Occipital lobe (tissue), 2 donors: ENCODE results near the gene CFI. TPM values are rescaled to one million over a fixed set of nuclear protein-coding genes. Genes with fewer than 3 reads are reported as not detected.
"Not testable (repeated sequence)": the region's sequence is repeated elsewhere in the genome, so short reads cannot be mapped to it uniquely, and the experiment has no call there.

Experiments used
- DNase-seq: peaks from one replicate; lab custom pipeline; 2025; lab: John Stamatoyannopoulos, UW
- total RNA-seq: library from RNA; depleted of rRNA; stranded (reverse); fragments of >200 nt; gene quantifications from one replicate; pipeline ENCODE4 v1.2.3, GENCODE V29; 2014

Gene CFI
- total RNA-seq, 1 donor from 2014 or later = 3.1 TPM

GRCh38 chr4:109798866-109799265 is 2.9 kb downstream of the CFI start:
- no peak for DNase-seq

DNA sequence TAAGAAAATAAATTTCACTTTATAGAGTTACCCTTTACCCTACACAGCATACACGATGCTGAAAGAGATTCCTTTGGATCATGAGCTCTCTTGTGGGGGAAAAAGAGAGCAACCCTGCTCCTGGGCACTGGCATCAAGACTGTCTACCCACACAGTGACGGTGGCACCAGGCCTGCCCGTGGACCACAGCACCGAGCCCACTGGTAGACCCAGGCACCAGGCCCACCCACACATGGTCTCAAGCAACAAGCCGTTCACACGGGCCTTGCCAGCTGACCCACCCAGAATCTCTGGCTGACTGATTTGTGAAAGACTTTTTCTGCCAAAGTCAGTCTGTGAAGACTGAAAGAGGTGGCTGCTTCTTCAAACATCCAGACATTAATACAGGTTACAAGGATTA is 6.7 kb downstream of the CFI start:
- no peak for DNase-seq

DNA sequence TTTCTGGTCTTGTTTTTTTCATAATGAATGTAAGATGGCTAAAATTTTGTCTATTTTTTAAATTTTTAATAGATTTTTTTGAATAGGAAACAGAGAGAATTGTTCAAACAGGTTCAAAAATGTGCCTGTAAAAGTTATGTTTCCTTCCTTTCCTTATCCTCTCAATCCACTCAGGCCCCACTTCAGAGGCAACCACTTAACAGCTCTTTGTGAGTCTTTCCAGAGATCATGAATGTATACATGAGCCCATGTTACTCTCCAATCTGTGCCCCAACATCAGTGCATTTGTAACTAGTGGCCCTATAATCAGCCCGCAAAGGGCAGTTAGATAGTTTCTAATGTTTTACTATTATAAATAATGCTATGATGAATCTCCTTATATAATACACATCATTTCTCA is 14.0 kb downstream of the CFI start:
- DNase-seq = no peak

DNA sequence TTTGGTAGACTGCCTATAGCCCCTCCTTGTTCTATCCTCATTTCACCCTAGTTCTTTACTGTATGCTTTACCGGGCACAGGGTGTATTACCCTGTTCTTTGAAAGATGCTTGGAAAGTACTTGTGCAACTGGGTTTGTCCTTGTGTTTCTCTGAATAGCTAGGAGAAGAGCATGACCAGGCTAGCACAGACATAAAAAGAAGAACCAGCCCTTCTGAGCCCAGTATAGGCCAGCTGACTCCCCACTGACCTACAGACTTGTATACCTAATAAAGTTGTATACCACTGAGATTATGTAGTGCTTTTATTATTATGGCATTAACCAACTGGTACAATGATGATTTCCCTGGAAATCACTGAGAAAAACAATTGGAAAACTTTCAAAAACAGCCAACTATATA is 15.0 kb downstream of the CFI start:
- no peak for DNase-seq

- DNase-seq = not testable (repeated sequence)
Measured at GRCh38 chr4:109782092-109782491, 19.7 kb downstream of the CFI start.

DNA sequence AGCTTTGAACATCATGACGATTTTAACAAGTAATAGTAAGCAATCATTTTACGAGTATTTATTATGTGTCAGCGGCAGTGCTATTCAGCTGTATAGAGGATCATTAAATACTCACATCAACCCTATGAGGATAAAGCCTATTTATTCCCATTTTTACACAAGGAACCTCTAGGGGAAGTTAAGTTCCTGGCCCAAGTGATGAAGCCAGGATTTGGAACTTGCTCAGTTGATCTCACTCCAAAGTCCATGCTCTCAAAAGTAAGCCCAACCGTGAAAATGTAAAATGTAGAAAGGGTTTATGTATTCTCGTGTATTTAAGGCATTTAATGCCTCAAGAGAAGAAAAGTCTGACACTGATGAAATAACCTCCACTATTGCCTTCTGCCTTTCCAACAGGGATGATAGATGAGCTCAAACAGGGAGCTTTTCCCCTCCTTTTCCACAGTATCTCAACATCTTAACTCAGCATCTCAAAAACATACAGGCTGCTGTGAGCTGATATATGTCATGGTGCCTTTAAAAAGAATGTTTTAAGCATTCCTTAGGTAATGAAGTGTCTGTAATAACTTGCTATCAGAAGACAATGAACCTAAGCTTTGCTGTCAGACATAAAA is 36.9 kb downstream of the CFI start:
- DNase-seq = no peak

DNA sequence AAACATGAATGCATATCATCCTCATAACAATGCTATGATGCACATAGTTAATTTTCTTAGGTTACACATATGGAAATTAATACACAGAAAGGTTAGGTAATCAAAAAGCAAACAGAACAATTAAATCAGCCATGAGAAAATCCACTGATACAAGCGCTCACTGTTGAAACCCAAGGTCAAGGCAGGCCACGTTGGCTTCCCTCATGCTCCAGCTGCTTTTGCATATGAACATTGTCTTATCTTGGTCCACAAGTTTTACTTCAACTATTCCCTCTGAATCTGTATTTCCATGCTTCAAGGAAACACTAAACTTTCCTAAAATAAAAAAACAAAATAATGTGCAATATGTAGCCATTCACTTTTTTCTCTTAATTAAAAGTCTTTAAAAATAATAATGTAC is 37.4 kb downstream of the CFI start:
- no peak for DNase-seq

GRCh38 chr4:109760682-109761081 is 41.1 kb downstream of the CFI start:
- no peak for DNase-seq

DNA sequence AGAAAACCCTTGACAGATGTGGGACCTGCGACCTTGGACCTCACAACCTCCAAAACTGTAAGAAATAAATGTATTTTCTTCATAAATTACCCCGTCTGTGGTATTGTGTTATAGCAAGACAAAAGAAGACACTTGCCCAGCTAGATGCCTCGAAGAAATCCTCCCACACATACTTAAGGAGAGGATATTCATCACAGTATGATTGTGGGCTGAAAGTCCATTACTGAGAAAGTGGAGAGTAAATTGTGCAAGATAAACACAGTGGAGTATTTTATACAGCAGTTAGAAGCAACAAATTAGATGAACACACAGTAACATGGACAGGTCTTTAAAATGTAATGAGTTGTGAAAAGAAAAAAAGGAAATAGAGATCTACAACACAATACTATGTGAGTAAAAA is 46.1 kb downstream of the CFI start:
- DNase-seq = no peak

DNA sequence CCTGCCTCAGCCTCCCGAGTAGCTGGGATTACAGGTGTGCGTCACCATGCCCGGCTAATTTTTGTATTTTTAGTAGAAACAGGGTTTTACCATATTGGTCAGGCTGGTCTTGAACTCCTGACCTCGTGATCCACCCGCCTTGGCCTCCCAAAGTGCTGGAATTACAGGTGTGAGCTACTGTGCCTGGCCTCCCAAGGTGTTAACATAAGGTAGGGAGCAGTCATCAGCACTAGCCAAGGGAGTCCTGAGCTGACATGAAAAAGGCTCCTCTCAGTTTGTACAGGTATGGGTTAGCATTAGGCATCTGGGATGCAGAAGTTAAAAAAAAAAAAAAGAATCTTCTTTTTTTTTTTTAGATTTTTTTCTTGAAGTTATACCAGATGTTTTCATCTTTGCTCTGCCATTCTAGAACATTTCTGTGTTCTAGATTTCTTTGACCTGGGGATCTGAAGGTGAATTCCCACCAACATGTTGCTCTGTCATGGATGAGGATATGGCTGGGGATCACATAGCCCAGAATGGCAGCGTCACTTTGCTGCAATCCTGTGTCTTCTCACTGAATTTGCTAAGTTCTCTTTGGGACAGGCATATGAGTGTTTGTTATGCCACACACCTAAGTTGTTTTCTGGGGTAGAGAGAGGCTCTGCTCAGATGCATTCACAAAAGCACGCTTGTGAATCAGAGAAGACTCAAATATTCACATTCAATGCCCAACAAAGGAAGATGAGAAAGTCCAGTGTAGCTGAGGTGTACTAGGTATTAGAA is 47.5 kb downstream of the CFI start:
- no peak for DNase-seq

- no peak for DNase-seq
Measured at GRCh38 chr4:109752525-109752924, 49.3 kb downstream of the CFI start.

- no peak for DNase-seq
Measured at GRCh38 chr4:109751852-109752251, 49.9 kb downstream of the CFI start.

- no peak for DNase-seq
Measured at GRCh38 chr4:109750652-109751244, 51.1 kb downstream of the CFI start.

GRCh38 chr4:109749388-109750082 is 52.3 kb downstream of the CFI start:
- DNase-seq = no peak

- no peak for DNase-seq
Measured at GRCh38 chr4:109748114-109748513, 53.7 kb downstream of the CFI start.

GRCh38 chr4:109746728-109747127 is 55.1 kb downstream of the CFI start:
- no peak for DNase-seq

DNA sequence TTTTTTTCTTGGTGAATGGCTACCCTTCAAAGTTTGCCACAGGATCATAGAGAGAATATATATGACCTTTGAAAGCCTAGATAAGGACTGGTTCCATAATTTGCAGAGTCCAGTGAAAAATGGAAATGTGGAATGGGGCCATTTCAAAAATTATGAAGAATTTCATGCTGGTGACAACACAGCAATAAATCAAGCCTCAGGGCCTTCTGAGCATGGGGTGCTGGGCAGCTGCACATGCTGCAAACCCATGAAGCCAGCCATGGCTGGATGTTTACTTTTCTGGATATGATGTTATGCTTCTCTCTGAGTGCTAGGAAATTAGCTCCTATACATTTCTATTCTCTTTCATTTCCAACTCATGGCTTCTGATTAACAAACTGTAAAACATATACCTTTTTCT is 56.0 kb downstream of the CFI start:
- no peak for DNase-seq

- no peak for DNase-seq
Measured at GRCh38 chr4:109739547-109739946, 62.3 kb downstream of the CFI start.

DNA sequence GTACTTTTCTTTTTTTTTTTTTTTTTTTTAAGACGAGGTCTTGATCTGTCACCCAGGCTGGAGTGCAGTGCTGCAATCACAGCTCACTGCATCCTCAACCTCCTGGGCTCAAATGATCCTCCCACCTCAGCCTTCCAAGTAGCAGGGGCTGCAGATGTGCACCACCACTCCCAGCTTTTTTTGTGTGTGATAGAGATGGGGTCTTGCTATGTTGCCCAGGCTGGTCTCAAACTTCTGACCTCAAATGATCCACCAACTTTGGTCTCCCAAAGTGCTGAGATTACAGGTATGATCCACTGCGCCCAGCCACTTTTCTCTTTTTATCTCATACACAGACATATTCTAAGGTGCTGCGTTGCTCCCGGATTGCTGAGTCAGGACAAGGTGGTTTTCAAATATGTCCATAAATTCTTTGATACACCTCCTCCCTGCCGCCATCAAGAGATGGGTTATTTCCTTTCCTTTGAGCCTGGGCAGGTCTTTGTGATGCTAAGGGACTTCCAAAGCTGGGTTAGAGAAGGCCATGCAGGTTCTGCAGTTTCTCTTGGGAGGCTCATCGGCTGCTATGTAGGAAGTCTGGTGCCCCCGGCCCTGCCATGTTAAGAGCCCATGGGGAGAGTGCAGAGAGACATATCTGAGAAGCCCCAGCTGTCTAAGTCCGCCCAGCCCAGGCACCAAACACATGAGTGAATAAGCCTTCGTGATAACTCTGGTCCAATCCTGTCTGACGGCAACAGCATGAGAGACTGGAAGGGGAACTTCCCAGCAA is 63.5 kb downstream of the CFI start:
- DNase-seq = no peak

DNA sequence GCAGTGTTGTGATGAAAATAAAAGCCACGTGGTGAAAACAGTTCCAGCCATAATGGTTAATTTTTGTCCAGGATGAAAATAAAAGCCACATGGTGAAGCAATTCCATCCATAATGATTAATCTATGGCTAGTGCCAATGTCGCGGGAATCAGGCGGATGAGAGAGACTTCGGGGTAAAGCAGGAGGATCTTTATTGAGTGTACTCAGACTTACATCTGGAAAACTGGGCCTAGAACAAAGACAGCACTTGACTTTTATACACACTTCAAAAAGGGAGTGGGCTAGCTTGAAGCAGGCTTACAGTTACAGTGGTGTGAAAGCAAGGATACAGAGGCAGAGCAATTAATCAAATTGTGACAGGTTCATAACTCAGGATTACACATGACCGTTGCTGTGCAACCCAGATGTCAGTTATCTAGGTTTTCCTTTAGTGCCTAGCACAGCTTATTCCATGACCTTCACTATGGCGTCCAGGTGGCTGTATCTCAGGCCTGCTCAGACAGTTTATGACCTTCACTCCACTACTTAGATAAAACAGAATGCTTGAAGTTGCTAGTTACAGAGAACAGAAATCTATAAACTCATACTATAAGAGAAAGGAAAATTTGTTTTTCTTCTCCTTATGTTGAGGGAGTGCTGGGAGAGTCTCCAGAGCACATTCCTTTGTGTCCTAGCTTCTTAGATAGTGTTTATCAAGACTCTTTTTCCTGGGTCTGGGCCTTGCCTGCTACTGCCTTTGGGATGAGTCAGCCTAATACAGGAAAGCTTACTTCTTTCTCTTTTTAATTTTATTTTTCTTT is 66.0 kb downstream of the CFI start:
- no peak for DNase-seq

DNA sequence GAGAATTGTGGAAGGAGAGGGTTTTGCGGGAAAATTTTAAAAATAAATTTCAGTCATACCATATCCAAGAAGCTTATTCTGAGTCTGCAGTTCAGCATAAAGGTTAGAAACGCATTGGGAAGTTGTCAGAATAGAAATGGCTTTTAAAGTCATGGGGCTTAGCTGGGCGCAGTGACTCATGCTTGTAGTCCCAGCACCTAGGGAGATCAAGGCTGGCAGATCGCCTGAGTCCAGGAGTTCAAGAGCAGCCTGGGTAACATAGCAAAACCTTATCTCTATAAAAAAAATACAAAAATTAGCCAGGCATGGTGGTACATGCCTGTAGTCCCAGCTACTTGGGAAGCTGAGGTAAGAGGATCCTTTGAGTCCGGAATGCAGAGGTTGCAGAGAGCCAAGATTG is 68.1 kb downstream of the CFI start:
- no peak for DNase-seq
